ENCODE results near the gene AFF3.

AFF3 gene

GRCh38 chr2:99600981-99601651 is 541.3 kb downstream of the AFF3 start:
- DNase-seq (ENCODE audit: extremely low spot score) = no peak
- TF ChIP-seq FOXA1 (IDR thresholded peaks at IDR 0.05) (no peak), ZNF384 (IDR thresholded peaks at IDR 0.05) (no peak), BHLHE40 (IDR thresholded peaks at IDR 0.05; ENCODE audit: borderline replicate concordance) (no peak), L3MBTL2 (conservative IDR thresholded peaks at IDR 0.05) (no peak), TARDBP (IDR thresholded peaks at IDR 0.05) (no peak), FOXM1 (IDR thresholded peaks at IDR 0.05; ENCODE audit: borderline replicate concordance) (no peak), ELF4 (IDR thresholded peaks at IDR 0.05) (no peak)
- ChIA-PET POLR2A (no interaction called here), CTCF (interaction anchor here (2.0 kb wide), 1 partner anchor 14 kb away, joined by 6 read pairs; no protein-coding TSS in a partner anchor)

- no peak for DNase-seq (ENCODE audit: extremely low spot score)
- TF ChIP-seq LEF1 (IDR thresholded peaks at IDR 0.05; ENCODE audit: borderline replicate concordance) (no peak), FOXA1 (IDR thresholded peaks at IDR 0.05) (no peak), TARDBP (IDR thresholded peaks at IDR 0.05) (no peak), FOXM1 (IDR thresholded peaks at IDR 0.05; ENCODE audit: borderline replicate concordance) (no peak), SP1 (IDR thresholded peaks at IDR 0.05) (no peak), FOXK2 (IDR thresholded peaks at IDR 0.05) (no peak), L3MBTL2 (conservative IDR thresholded peaks at IDR 0.05) (no peak), ZNF384 (IDR thresholded peaks at IDR 0.05) (no peak), SUZ12 (IDR thresholded peaks at IDR 0.05) (no peak), NFRKB (IDR thresholded peaks at IDR 0.05) (no peak), CTBP1 (IDR thresholded peaks at IDR 0.05; ENCODE audit: borderline replicate concordance) (no peak), ELF4 (IDR thresholded peaks at IDR 0.05) (no peak), HDGF (IDR thresholded peaks at IDR 0.05; ENCODE audit: borderline replicate concordance) (no peak), BHLHE40 (IDR thresholded peaks at IDR 0.05; ENCODE audit: borderline replicate concordance) (no peak)
- CTCF ChIA-PET = interaction anchor here (0.5 kb wide), 1 partner anchor 14 kb away, joined by 5 read pairs; no protein-coding TSS in a partner anchor
- POLR2A ChIA-PET = no interaction called here
Measured at GRCh38 chr2:99598441-99598840, 543.9 kb downstream of the AFF3 start.

- ChIA-PET CTCF (interaction anchor here (0.5 kb wide), 1 partner anchor 14 kb away, joined by 5 read pairs; no protein-coding TSS in a partner anchor), POLR2A (no interaction called here)
- TF ChIP-seq FOXA1 (IDR thresholded peaks at IDR 0.05) (no peak), FOXM1 (IDR thresholded peaks at IDR 0.05; ENCODE audit: borderline replicate concordance) (no peak), SP1 (IDR thresholded peaks at IDR 0.05) (no peak), PKNOX1 (IDR thresholded peaks at IDR 0.05) (no peak), TARDBP (IDR thresholded peaks at IDR 0.05) (no peak), L3MBTL2 (conservative IDR thresholded peaks at IDR 0.05) (no peak)
- no peak for DNase-seq (ENCODE audit: extremely low spot score)
Measured at GRCh38 chr2:99597616-99598015, 544.8 kb downstream of the AFF3 start.

GRCh38 chr2:99595373-99595772 is 547.0 kb downstream of the AFF3 start:
- TF ChIP-seq HDGF (IDR thresholded peaks at IDR 0.05; ENCODE audit: borderline replicate concordance) = no peak
- TF ChIP-seq FOXA1 (IDR thresholded peaks at IDR 0.05) = no peak
- no peak for TF ChIP-seq ZNF384 (IDR thresholded peaks at IDR 0.05)
- no peak for TF ChIP-seq TARDBP (IDR thresholded peaks at IDR 0.05)
- TF ChIP-seq PKNOX1 (IDR thresholded peaks at IDR 0.05) = no peak
- TF ChIP-seq SP1 (IDR thresholded peaks at IDR 0.05) = no peak
- no peak for TF ChIP-seq BHLHE40 (IDR thresholded peaks at IDR 0.05; ENCODE audit: borderline replicate concordance)
- DNase-seq (ENCODE audit: extremely low spot score) = no peak
- ChIA-PET CTCF (no interaction called here), POLR2A (no interaction called here)

GRCh38 chr2:99593692-99594427 is 548.5 kb downstream of the AFF3 start:
- ChIA-PET POLR2A (no interaction called here), CTCF (no interaction called here)
- TF ChIP-seq SP1 (IDR thresholded peaks at IDR 0.05) (no peak), FOXA1 (IDR thresholded peaks at IDR 0.05) (no peak), BHLHE40 (IDR thresholded peaks at IDR 0.05; ENCODE audit: borderline replicate concordance) (no peak), SUZ12 (IDR thresholded peaks at IDR 0.05) (no peak), LEF1 (IDR thresholded peaks at IDR 0.05; ENCODE audit: borderline replicate concordance) (no peak), ZNF384 (IDR thresholded peaks at IDR 0.05) (no peak), L3MBTL2 (conservative IDR thresholded peaks at IDR 0.05) (no peak), FOXK2 (IDR thresholded peaks at IDR 0.05) (no peak), ELF4 (IDR thresholded peaks at IDR 0.05) (no peak), CTBP1 (IDR thresholded peaks at IDR 0.05; ENCODE audit: borderline replicate concordance) (no peak), ARNT (IDR thresholded peaks at IDR 0.05) (no peak), NFRKB (IDR thresholded peaks at IDR 0.05) (no peak), HDGF (IDR thresholded peaks at IDR 0.05; ENCODE audit: borderline replicate concordance) (no peak), TARDBP (IDR thresholded peaks at IDR 0.05) (no peak), PKNOX1 (IDR thresholded peaks at IDR 0.05) (no peak)
- DNase-seq (ENCODE audit: extremely low spot score) = no peak

- POLR2A ChIA-PET = no interaction called here
- CTCF ChIA-PET = no interaction called here
- no peak for TF ChIP-seq L3MBTL2 (conservative IDR thresholded peaks at IDR 0.05)
- TF ChIP-seq LEF1 (IDR thresholded peaks at IDR 0.05; ENCODE audit: borderline replicate concordance) = no peak
- no peak for TF ChIP-seq FOXM1 (IDR thresholded peaks at IDR 0.05; ENCODE audit: borderline replicate concordance)
- no peak for TF ChIP-seq PKNOX1 (IDR thresholded peaks at IDR 0.05)
- no peak for TF ChIP-seq SUZ12 (IDR thresholded peaks at IDR 0.05)
- no peak for TF ChIP-seq CTBP1 (IDR thresholded peaks at IDR 0.05; ENCODE audit: borderline replicate concordance)
- no peak for TF ChIP-seq TARDBP (IDR thresholded peaks at IDR 0.05)
- DNase-seq (ENCODE audit: extremely low spot score) = no peak
Measured at GRCh38 chr2:99576775-99577174, 565.6 kb downstream of the AFF3 start.

Measured in HEK293T (cell line).